Left kidney (tissue), 2 donors: ENCODE measurements around the gene TPST1. TPM values are rescaled to one million over a fixed set of nuclear protein-coding genes. Genes with fewer than 3 reads are reported as not detected.
"Not testable (repeated sequence)": the region's sequence is repeated elsewhere in the genome, so short reads cannot be mapped to it uniquely, and the experiment has no call there.

ENCODE experiments used
- DNase-seq: peaks from one replicate; pipeline ENCODE4 v3.0.0-alpha.2; 2013
- polyA plus RNA-seq: library from polyadenylated mRNA; unstranded; fragments of 120-200 nt; gene quantifications from one replicate; pipeline ENCODE4 v1.2.1, GENCODE V29; 2013; ENCODE audit not compliant: insufficient read length

TPST1 gene
- polyA plus RNA-seq, 1 donor = 42.4 TPM

DNA sequence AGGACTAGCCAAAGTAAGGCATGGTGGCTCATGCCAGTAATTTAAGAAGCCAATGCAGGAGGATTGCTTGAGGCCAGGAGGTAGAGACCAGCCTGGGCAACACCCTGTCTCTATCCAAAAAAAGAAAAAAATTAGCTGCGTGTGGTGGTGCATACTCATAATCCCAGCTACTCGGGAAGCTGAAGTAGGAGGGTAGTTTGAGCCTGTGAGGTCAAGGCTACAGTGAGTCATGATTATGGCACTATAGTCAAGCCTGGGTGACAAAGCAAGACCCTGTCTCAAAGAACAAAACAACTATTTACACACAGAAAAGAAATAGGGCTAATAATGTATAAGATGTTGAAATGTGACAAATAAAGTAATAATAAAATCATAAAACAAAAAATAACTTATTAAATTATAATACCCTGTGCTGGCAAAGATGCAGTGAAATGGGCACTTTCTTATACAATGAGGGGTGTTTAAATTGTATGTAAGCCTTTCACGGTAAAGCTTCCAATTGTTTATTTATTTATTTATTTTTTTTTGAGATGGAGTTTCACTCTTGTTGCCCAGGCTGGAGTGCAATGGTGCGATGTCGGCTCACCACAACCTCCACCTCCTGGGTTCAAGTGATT, 175.2 kb downstream of the TPST1 start:
- DNase-seq = no peak

DNA sequence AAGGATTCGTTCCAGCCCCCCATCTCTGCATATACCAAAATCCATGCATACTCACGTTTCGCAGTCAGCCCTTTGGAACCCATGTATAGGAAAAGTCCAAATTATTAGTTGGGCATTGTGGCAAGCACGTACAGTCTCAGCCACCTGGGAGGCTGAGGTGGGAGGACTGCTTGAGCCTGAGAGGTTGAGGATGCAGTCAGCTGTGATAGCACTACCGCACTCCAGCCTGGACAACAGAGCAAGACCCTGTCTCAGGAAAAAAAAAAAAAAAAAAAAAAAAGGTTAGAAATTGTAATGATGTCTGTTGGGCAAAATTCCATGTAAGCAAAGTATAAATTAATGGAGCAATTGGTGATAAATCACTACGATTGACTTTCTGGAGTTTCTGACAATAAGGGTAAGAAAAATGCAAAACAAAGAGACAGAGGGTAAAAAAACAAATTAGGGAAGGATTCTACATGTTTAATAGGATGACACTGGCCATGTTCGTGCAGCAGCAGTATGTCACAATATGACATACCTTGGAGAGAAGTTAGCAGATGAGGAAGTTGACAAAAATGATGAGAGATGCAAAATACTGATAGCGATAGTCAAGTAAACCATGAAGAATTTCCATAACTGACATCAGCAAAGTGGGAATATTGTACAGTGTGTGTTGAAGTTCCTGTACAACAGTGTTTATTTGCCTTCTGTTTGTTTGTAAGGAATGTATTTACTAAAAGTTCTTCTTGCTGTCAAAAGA, 177.2 kb downstream of the TPST1 start:
- DNase-seq = not testable (repeated sequence)

DNA sequence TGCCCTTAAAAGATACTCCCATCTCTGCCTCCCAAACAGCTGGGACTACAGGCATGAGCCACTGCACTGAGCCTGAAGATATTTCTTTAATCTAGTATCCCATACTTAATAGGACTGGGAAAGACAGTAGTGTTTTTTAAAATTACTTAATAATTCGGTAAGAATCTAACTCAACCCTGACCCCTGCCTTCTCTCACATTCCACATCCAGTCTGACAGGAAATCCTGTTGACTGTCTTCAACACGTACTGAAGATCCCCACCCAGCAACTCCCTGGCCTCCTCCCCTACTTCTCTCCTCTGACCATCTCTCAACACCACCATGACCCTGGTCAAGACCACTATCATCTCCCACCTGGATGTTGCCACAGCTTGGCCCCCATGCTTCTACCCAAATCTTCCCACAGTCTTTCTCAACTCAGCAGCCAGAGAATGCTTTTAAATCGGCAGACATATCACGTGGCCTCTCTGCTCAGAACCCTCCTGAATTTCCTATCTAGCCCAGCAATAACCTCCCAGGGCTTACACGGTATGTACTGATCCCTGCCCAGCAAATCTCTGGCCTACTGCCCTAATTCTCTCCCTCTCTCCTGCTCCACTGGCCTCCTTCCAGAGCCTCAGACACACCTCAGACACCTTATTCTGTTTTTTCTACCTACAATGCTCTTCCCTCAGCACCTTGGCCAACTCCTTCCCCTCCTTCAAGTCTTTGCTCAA, 180.2 kb downstream of the TPST1 start:
- not testable (repeated sequence) for DNase-seq

DNA sequence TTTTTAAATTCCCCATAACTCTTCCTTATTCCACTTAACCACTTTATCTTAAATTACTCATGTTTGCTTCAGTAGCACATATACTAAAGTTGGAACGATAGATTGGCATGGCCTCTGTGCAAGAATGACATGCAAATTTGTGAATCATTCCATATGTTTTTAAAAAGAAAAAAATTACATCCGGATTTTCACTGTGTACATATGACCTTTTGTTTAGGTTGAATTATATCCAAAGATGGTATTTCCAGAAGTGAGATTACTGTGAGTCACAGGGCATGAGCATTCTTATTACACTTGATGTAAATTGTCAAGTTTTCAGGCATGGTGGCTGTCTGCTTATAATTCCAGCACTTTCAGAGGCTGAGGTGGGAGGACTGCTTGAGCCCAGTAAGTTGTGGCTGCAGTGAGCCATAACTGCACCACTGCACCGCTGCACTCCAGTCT, 190.0 kb downstream of the TPST1 start:
- not testable (repeated sequence) for DNase-seq

DNA sequence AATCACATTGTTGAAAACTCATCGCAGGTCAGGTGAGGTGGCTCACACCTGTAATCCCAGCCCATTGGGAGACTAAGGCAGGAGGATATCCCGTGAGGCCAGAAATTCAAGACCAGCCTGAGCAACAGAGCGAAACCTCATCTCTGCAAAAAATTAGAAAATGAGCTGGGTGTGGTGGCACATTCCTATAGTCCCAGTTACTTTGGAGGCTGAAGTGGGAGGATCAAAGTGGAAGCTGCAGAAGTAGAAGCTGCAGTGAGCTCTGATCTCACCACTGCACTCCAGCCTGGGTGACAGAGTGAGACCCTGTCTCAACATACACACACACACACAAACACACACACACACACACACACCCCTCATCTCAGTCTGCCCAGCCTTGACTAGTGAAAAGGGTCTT, 190.9 kb downstream of the TPST1 start:
- DNase-seq = not testable (repeated sequence)

DNA sequence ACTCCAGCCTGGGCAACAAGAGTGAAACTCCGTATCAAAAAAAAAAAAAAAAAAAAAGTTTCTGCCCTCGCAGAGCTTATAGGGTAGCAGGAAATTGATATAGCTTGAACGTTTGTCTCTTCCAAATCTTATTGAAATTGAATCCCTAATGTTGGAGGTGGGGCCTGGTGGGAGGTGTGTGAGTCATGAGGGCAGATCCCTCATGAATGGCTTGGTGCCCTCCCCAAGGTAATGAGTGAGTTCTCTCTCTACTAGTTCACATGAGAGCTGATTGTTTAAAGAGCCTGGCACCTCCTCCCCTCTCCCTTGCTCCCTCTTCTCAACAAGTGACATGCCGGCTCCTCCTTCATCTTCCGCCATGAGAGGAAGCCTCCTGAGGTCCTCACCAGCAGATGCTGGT, 193.7 kb downstream of the TPST1 start:
- not testable (repeated sequence) for DNase-seq

DNA sequence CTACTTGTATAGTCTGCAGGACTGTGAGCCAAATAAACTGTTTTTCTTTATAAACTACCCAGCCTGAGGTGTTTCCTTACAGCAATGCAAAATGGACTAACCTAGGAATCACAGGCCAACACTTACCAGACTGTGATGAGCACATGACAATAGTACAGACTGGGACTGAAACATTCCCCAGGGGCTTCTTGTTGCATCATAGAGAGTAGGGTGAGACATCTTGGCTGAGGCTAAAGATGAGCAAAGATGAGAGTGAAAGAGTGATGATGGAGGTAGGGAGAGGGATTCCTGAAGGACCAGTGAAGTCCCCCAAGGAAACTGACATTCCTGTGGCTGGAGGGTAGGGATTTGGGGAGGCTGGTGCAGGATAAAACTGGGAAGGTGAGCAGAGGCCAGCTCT, 194.4 kb downstream of the TPST1 start:
- no peak for DNase-seq

DNA sequence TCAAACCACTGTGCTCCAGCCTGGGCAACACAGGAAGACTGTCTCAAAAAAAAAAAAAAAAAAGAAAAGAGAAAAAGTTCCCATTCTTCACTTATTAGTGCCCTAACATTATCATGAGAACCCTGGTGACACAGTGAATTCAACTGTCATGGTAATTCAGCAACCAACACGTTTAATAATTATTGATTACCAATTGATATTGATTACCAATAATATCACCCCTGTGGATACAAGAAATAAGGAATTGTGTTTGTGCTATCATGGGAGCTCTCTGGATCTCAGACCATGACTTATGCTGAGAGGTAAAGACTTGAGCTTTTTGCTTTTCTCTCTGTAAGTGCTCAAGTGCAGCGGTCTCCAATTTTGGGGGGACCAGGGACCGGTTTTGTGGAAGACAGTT, 195.3 kb downstream of the TPST1 start:
- no peak for DNase-seq

- DNase-seq = not testable (repeated sequence)
These were observed 196.0 kb downstream of the TPST1 start for GRCh38 chr7:66401126-66401525.

- DNase-seq = not testable (repeated sequence)
These were observed 196.8 kb downstream of the TPST1 start for GRCh38 chr7:66401932-66402331.

DNA sequence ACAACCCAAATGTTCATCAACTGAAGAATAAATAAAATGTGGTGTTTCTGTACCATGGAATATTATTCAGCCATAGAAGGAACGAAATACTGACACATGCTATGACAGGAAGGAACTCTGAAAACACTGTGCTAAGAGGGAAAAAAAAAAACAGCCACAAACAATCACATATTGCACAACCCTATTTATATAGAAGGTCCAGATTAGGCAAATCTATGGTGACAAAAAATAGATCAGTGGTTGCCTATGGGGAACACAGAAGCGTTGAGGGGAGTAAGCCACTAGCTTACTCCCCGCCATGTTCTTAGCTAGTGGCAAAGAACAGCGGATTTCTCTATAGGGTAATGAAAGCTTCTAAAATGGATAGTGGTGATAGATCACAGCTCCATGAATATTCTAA, 198.4 kb downstream of the TPST1 start:
- no peak for DNase-seq

GRCh38 chr7:66409493-66409892, 204.4 kb downstream of the TPST1 start:
- no peak for DNase-seq

Other genes starting within 250 kb of the TPST1 start
- gene GUSB, start 223.1 kb upstream of the TPST1 start, polyA plus RNA-seq = 79.8 TPM
- 28.4 TPM for gene ASL, start 129.5 kb upstream of the TPST1 start, polyA plus RNA-seq
- 34.0 TPM for gene CRCP, start 90.5 kb upstream of the TPST1 start, polyA plus RNA-seq